ENCODE results near the gene CEBPA.

DNA sequence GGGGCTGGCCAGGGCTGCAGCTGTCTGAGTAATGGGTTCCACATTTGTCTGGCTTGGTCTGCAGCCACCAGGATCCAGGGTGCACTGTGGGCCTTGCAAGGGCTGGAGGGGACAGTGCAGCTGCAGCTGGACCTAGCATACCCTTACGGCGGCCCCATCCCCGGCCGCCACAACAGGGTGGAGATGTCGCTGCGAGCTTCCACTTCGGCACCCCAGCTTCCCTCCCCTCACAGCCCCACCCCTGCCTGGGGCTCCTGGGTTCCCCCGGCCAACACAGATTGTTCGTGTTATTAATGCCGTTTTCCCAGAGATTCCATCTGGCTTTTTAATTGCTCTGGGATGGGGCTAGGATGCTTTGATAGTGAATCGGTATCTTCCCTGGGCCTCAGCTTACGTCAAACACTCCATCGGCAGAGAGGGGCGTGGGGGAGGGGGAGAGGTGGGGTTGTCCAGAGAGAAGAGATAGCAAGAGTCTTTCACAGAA lies 5.8 kb downstream of the CEBPA start:
- TF ChIP-seq, protein P1, sequence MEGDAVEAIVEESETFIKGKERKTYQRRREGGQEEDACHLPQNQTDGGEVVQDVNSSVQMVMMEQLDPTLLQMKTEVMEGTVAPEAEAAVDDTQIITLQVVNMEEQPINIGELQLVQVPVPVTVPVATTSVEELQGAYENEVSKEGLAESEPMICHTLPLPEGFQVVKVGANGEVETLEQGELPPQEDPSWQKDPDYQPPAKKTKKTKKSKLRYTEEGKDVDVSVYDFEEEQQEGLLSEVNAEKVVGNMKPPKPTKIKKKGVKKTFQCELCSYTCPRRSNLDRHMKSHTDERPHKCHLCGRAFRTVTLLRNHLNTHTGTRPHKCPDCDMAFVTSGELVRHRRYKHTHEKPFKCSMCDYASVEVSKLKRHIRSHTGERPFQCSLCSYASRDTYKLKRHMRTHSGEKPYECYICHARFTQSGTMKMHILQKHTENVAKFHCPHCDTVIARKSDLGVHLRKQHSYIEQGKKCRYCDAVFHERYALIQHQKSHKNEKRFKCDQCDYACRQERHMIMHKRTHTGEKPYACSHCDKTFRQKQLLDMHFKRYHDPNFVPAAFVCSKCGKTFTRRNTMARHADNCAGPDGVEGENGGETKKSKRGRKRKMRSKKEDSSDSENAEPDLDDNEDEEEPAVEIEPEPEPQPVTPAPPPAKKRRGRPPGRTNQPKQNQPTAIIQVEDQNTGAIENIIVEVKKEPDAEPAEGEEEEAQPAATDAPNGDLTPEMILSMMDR (IDR thresholded peaks at IDR 0.05; ENCODE audit: poor library complexity), result no peak
- TF ChIP-seq EZH2 (IDR thresholded peaks at IDR 0.05; ENCODE audit: borderline replicate concordance) (no peak), EZH2phosphoT487 (IDR thresholded peaks at IDR 0.05; ENCODE audit: low read depth, severe bottlenecking, unreplicated experiment) (no peak)

Data from hepatocyte (in vitro differentiated cells).